GM12891 (cell line): ENCODE data around the gene WASHC4.

Experiments
- POLR2A ChIP-seq: IDR thresholded peaks from 2 replicates; pipeline ENCODE4 v1.6.1; 2011; ENCODE audit warnings: low read depth, low read length, control low read depth
- POLR2AphosphoS5 ChIP-seq: IDR thresholded peaks from 2 replicates; pipeline ENCODE4 v1.6.1; 2011; ENCODE audit warnings: low read depth, low read length, control low read depth
- TAF1 ChIP-seq: IDR thresholded peaks from 2 replicates; pipeline ENCODE4 v1.6.1; 2011; ENCODE audit warnings: low read depth, low read length, control low read depth

- no peak for TF ChIP-seq POLR2AphosphoS5
- no peak for TF ChIP-seq POLR2A
- TF ChIP-seq TAF1, result no peak
Measured at GRCh38 chr12:105198961-105199360, 91.4 kb downstream of the WASHC4 start.
